ENCODE data around the gene KCND1. TPM values are rescaled to one million over a fixed set of nuclear protein-coding genes. Genes with fewer than 3 reads are reported as not detected.

KCND1 gene
- under 0.01 and 0.14 TPM in 2 replicates for total RNA-seq

DNA sequence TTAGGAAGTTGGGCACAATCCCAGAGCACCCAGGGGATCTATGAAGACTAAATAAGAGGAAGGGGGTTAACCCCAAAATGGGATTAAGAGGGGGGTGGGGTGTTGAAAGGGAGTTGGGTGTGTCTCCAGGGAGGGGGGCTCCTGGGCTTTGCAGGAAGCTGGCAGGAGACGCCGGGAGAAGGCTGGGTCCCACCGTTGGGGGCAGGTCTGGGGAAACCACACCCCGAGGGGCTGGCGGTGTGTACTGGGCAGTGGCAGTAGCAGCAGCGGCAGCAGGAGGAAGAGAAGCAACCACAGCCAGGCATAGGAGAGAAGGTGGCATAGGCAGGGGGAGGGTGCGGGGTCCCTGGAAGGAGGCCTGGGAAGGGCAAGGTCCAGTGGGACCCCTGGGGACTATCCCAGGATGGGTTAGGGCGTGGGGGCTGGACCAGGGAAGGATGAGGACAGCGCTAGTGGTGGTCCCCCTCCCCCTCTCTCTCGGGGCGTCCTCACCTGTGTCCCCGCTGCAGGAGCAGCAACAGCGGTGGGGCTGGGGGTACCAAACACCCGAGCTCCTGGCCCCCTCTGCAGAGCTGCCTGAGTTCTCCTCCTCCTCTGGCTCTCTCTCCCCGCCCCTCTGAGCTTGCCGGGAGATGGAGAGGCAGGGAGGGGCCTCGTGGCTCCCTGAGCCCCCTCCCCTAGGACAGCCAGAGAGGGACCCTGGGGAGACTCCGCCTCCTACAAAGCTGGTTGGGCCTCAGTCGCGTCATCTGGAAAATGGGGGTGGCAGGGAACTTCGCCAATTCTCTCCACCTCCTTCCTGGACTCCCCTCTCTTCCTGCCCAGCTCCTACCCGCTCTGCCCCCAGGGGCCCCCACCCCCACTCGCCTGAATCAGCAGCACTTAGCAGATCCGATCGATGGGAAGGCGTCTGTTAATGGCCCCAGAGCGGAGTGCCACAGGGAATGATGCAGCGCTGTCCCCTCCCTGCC lies at the start of gene KCND1:
Gene KCND1, minus strand, starts transcription at position 596 of the 971 bp plus-strand sequence. CDS start 1,573 bp downstream, outside the sequence.

DNA sequence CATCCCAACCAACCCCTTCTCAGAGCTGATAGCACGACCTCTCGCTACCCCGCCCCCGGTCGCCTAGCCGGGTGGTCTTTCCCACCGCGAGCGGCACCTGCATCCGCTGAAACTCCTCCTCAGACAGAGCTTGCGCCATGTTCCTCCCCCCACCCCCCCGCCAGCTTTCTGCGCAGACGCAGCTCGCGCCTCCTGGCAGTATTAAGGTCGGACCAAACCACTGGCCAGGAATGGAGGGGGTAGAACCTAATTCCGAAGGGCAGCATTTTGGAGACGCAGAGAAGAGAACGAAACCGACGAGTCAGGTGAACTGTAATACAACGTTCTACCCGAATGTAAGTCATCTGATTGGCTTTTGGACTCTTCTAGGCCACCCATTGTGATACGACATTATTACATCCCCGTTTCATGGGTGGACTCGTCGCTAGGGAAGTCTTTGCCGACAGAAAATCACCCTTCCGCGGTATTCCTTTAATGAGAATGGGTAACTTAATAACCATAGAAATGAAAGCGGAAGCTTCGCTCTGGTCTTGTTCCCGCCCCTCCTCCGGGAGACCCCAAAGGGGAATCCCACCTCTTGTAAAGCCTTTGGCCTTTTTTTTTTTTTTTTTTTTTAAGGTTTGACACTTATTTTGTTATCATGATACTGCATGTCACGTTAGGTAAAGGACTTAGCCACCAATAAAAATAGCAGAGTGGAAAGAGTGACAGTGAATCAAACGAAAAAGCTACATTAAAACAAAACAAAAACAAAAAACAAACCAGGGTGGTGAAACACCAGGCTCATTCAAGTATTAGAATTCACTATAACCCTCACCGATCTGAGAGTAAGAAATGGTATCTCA lies 30.7 kb upstream of the KCND1 start, which contains the start of gene GRIPAP1:
Gene GRIPAP1, minus strand, starts transcription at position 174 of the 845 bp plus-strand sequence. Its CDS starts 35 bp downstream, at position 139.

DNA sequence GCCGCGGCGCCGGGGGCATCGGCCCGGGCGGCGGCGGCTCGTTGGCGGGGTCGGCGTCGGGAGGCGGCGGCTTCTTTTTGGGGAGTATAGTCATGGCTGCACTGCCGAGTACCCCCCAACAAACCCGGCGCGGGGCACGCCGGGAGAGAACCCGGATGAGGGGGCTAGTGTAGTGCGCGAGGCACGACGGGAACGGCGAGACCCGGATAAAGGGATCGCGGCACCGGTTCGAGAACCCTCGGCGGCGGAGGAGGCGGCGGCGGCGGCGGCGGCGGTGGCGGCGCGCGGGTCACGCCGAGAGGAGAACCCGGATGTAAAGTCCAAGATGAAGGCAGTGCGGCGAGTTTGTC lies 14.2 kb downstream of the KCND1 start, which contains the start of gene OTUD5:
Gene OTUD5, minus strand, starts transcription at position 131 of the 350 bp plus-strand sequence. Its CDS starts 37 bp downstream, at position 94.

DNA sequence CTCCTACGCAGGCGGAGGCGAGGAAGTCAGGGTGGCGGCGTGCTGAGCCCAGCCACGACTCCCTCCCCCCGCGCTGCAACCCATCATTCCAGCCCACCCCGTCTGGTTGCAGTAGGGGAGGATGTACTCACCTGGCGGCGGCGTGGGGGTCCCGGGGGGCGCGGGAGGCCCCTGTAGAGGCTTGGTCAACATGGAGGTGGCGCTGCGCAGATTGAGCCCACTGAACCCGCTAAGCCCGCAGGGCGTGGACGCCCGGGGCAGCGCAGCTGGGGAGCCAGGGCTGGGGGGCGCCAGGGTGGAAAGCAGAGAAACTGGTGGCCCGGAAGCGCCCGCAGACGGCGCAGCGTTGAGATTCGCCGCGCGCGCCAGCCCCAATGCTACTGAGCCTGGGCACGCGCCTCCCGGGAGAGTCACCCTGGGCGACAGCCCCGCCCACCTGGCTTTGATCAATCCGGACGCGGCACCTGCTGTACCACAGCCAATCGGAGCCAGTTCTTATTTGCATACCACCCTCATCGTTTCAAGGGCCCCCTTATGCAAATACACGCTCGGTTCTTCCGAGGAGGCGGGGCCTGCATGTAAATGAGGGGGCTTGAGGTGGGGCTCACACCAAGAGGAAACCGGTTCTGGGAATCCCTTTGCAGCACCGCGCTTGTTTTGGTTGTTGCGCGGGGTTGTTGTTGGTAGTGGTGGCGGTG lies 52.9 kb downstream of the KCND1 start, which contains the start of gene PIM2:
Gene PIM2, minus strand, starts transcription at position 382 of the 698 bp plus-strand sequence. Its CDS starts 190 bp downstream, at position 192.

DNA sequence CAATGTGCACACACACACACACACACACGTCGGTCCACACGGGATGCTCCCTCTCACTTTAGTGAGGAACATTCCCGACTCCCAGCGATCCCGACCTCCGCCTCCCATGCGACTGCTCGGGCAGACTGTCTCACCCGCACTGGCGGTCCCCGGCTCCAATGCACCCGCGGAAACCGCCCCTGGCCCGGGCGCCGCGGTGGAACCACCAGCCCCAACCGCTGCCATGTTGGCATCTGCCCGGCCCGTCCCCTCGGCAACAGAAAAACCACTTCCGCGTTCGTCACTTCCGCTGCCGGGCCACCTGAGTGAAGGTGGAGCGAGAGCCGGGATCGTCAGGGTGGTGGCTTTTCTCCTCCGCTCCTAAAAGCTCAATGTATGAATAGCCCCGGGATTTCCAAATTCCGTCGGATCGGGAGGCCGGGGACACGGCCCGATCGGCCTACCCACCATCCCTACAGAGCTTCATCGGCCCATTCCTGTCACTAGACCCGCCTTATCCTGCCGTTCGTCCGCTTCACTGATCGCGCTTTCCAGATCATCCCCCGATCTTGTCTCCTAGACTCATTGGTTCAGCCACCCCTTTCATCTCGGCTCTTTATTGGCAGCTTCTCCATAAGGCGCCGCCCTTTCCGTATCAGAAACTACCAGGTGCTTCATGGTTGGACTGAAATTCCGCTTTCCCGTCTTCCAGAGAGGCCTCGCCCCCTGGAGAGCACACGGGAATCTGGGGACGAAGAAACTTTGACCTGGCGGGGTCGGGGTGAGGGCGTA lies 60.0 kb downstream of the KCND1 start, which contains the start of gene SLC35A2:
Gene SLC35A2, minus strand, starts transcription at position 235 of the 771 bp plus-strand sequence. Its CDS starts 10 bp downstream, at position 225.

Small RNA genes lying within 50 kb of the gene (small RNA-seq; reads per million reads assigned to genes)
- 0.10 reads per million for gene RNU6-722P (ENCODE audit: low replicate concordance)

Other genes with a start within 250 kb of the KCND1 start
- gene GLOD5, start 210.1 kb downstream of the KCND1 start, total RNA-seq: not detected in 2 replicates
- not detected in 2 replicates for gene GATA1, start 185.3 kb downstream of the KCND1 start, total RNA-seq
- gene HDAC6, start 169.8 kb downstream of the KCND1 start, total RNA-seq: 28.0 and 37.2 TPM in 2 replicates
- gene ERAS, start 145.3 kb downstream of the KCND1 start, total RNA-seq: 0.22 TPM in 1 of 2 replicates, not detected in the other
- not detected in 2 replicates for gene PCSK1N, start 136.2 kb downstream of the KCND1 start, total RNA-seq
- gene TIMM17B, start 74.1 kb downstream of the KCND1 start, total RNA-seq: 35.5 and 42.0 TPM in 2 replicates
- 56.7 and 94.3 TPM in 2 replicates for gene PQBP1, start 73.9 kb downstream of the KCND1 start, total RNA-seq
- gene SLC35A2, start 60.2 kb downstream of the KCND1 start, total RNA-seq: 23.9 and 26.1 TPM in 2 replicates
- 13.2 and 19.3 TPM in 2 replicates for gene PIM2, start 52.8 kb downstream of the KCND1 start, total RNA-seq
- gene OTUD5, start 14.2 kb downstream of the KCND1 start, total RNA-seq: 34.6 and 58.4 TPM in 2 replicates
- gene GRIPAP1, start 30.4 kb upstream of the KCND1 start, total RNA-seq: 16.6 and 23.6 TPM in 2 replicates
- 57.8 and 66.3 TPM in 2 replicates for gene TFE3, start 71.5 kb upstream of the KCND1 start, total RNA-seq
- gene CCDC120, start 87.2 kb upstream of the KCND1 start, total RNA-seq: 0.57 and 1.1 TPM in 2 replicates
- 14.0 and 15.2 TPM in 2 replicates for gene PRAF2, start 102.2 kb upstream of the KCND1 start, total RNA-seq
- 65.3 and 152 TPM in 2 replicates for gene WDR45, start 108.0 kb upstream of the KCND1 start, total RNA-seq
- 17.8 and 19.9 TPM in 2 replicates for gene GPKOW, start 151.9 kb upstream of the KCND1 start, total RNA-seq
- gene MAGIX, start 190.9 kb upstream of the KCND1 start, total RNA-seq: 1.1 and 3.3 TPM in 2 replicates
- gene PLP2, start 200.1 kb upstream of the KCND1 start, total RNA-seq: 54.3 and 88.5 TPM in 2 replicates
- gene PRICKLE3, start 214.5 kb upstream of the KCND1 start, total RNA-seq: 5.0 and 6.3 TPM in 2 replicates
- under 0.01 and 0.29 TPM in 2 replicates for gene SYP, start 228.3 kb upstream of the KCND1 start, total RNA-seq